H1 (cell line): ENCODE data around the gene TNIP1. TPM values are rescaled to one million over a fixed set of nuclear protein-coding genes. Genes with fewer than 3 reads are reported as not detected.

ENCODE experiments used
- CTCF ChIA-PET: fragments of 300-600 bp; sonication (Branson Sonifier 250); formaldehyde crosslinking; loops from one replicate; lab custom pipeline; 2021; ENCODE audit not compliant: partially characterized antibody; lab: Charles Lee
- POLR2A ChIA-PET: fragments of 300-600 bp; sonication (Branson Sonifier 250); formaldehyde crosslinking; loops from one replicate; lab custom pipeline; 2021; ENCODE audit warnings: inconsistent platforms; ENCODE audit not compliant: partially characterized antibody; lab: Charles Lee
- DNase-seq, 2 experiments: peaks; one replicate each; pipeline versions ENCODE4 v3.0.0 to v3.0.0-alpha.2; 2010 to 2022; ENCODE audit warnings: low spot score in 2 of 2, low read depth in 1 of 2, mixed read lengths in 1 of 2
- FAIRE-seq: peaks from 2 replicates; lab custom pipeline; 2011; peaks lifted over from hg19 to GRCh38; lab: Jason Lieb, UNC
- H2AFZ ChIP-seq: 2 replicates; pipeline ENCODE4 v1.8.1; 2012; ENCODE audit warnings: low read length, inconsistent platforms
- H2AK5ac ChIP-seq: 2 replicates; pipeline ENCODE4 v1.6.1; 2013; ENCODE audit warnings: low read depth, low read length
- H2BK120ac ChIP-seq: replicated peaks from 2 replicates; pipeline ENCODE3; 2013; ENCODE audit warnings: low read depth, low read length, inconsistent platforms
- H2BK12ac ChIP-seq: 2 replicates; pipeline ENCODE4 v1.6.1; 2013; ENCODE audit warnings: low read depth, low read length
- H2BK15ac ChIP-seq: 2 replicates; pipeline ENCODE4 v1.6.1; 2013; ENCODE audit warnings: low read length
- H2BK20ac ChIP-seq: 2 replicates; pipeline ENCODE4 v1.6.1; 2013; ENCODE audit warnings: low read length
- H2BK5ac ChIP-seq: 2 replicates; pipeline ENCODE4 v1.6.1; 2013; ENCODE audit warnings: low read depth, low read length
- H3K14ac ChIP-seq: 2 replicates; pipeline ENCODE4 v1.6.1; 2013; ENCODE audit warnings: inconsistent platforms; ENCODE audit not compliant: insufficient read length
- H3K18ac ChIP-seq: 2 replicates; pipeline ENCODE4 v1.6.1; 2013; ENCODE audit warnings: low read length; ENCODE audit errors: extremely low read depth
- H3K23ac ChIP-seq: 2 replicates; pipeline ENCODE4 v1.6.1; 2013; ENCODE audit warnings: inconsistent platforms; ENCODE audit not compliant: insufficient read length
- H3K23me2 ChIP-seq: 2 replicates; pipeline ENCODE4 v1.6.1; 2013; ENCODE audit warnings: low read depth, low read length
- H3K27ac ChIP-seq: 2 replicates; pipeline ENCODE4 v1.6.1; 2011; ENCODE audit warnings: low read depth, low read length, inconsistent platforms
- H3K27me3 ChIP-seq, 4 experiments: replicated peaks in 1 of 4; 1 replicate in 1 of 4; 2 replicates in 3 of 4; pipeline versions ENCODE4 v1.6.1 to v1.8.1; 2011 to 2013; ENCODE audit warnings: low read length in 3 of 4, mild to moderate bottlenecking in 3 of 4, inconsistent platforms in 2 of 4, mixed read lengths in 2 of 4, moderate library complexity in 1 of 4; ENCODE audit not compliant: control insufficient read depth in 3 of 4, insufficient read depth in 3 of 4; ENCODE audit errors: extremely low read depth in 1 of 4
- H3K36me3 ChIP-seq, 4 experiments: 2 replicates each; pipeline versions ENCODE4 v1.6.1 to v1.8.1; 2011 to 2013; ENCODE audit warnings: mild to moderate bottlenecking in 4 of 4, low read length in 3 of 4, moderate library complexity in 2 of 4, control low read depth in 1 of 4, inconsistent platforms in 1 of 4; ENCODE audit not compliant: insufficient read depth in 4 of 4, control insufficient read depth in 2 of 4
- H3K4ac ChIP-seq: replicated peaks from 2 replicates; pipeline ENCODE3; 2013; ENCODE audit warnings: low read length, low read depth, mixed read lengths, inconsistent platforms; ENCODE audit not compliant: insufficient read length
- H3K4me1 ChIP-seq, 4 experiments: replicated peaks in 1 of 4; 1 replicate in 1 of 4; 2 replicates in 3 of 4; pipeline versions ENCODE4 v1.6.1 to v1.8.1; 2011 to 2013; ENCODE audit warnings: low read length in 3 of 4, inconsistent platforms in 2 of 4, mixed read lengths in 1 of 4; ENCODE audit not compliant: insufficient read depth in 4 of 4, control insufficient read depth in 3 of 4
- H3K4me2 ChIP-seq, 2 experiments: 2 replicates each; pipeline versions ENCODE4 v1.6.1 to v1.8.1; 2011 to 2013; ENCODE audit warnings: low read depth in 2 of 2, low read length in 2 of 2, control low read depth in 1 of 2, inconsistent platforms in 1 of 2, mild to moderate bottlenecking in 1 of 2; ENCODE audit not compliant: insufficient read depth in 1 of 2
- H3K4me3 ChIP-seq, 4 experiments: fragments of 200-600, 300-600 bp in 1 of 4; sonication (generic), shearing (Covaris generic), sonication (Bioruptor Twin) in 1 of 4; 2 replicates each; pipeline versions ENCODE4 v1.5.1 to v1.8.1; 2011 to 2016; ENCODE audit warnings: low read length in 4 of 4, low read depth in 3 of 4, control low read depth in 2 of 4, inconsistent platforms in 2 of 4, mild to moderate bottlenecking in 2 of 4, mixed read lengths in 1 of 4, moderate library complexity in 1 of 4; ENCODE audit not compliant: insufficient read depth in 2 of 4; ENCODE audit errors: extremely low read depth in 1 of 4
- H3K56ac ChIP-seq: replicated peaks from 2 replicates; pipeline ENCODE3; 2013; ENCODE audit warnings: low read depth, mild to moderate bottlenecking, mixed read lengths, low read length, inconsistent platforms; ENCODE audit not compliant: insufficient read length
- H3K79me1 ChIP-seq: 2 replicates; pipeline ENCODE4 v1.6.1; 2013; ENCODE audit warnings: low read depth, low read length, control low read depth
- H3K79me2 ChIP-seq, 2 experiments: 2 replicates each; pipeline versions ENCODE4 v1.6.1 to v1.8.1; 2012 to 2013; ENCODE audit warnings: low read length in 2 of 2, mild to moderate bottlenecking in 2 of 2, inconsistent platforms in 1 of 2; ENCODE audit not compliant: insufficient read depth in 2 of 2, control insufficient read depth in 1 of 2
- H3K9ac ChIP-seq, 4 experiments: replicated peaks in 1 of 4; 1 replicate in 1 of 4; 2 replicates in 3 of 4; pipeline versions ENCODE4 v1.6.1 to v1.8.1; 2011 to 2013; ENCODE audit warnings: low read depth in 3 of 4, low read length in 3 of 4, control low read depth in 2 of 4, mild to moderate bottlenecking in 2 of 4, moderate library complexity in 2 of 4, inconsistent platforms in 1 of 4; ENCODE audit errors: extremely low read depth in 1 of 4
- H3K9me3 ChIP-seq, 2 experiments: 2 replicates each; pipeline versions ENCODE4 v1.6.1 to v1.8.1; 2012 to 2013; ENCODE audit warnings: mild to moderate bottlenecking in 2 of 2, moderate library complexity in 2 of 2, control low read depth in 1 of 2, inconsistent platforms in 1 of 2, low read depth in 1 of 2, low read length in 1 of 2, mixed read lengths in 1 of 2; ENCODE audit not compliant: insufficient read depth in 2 of 2
- H4K20me1 ChIP-seq, 2 experiments: replicated peaks in 1 of 2; 2 replicates each; pipeline versions ENCODE3 to v1.8.1; 2011 to 2013; ENCODE audit warnings: inconsistent platforms in 2 of 2, low read length in 2 of 2, mild to moderate bottlenecking in 1 of 2; ENCODE audit not compliant: insufficient read depth in 2 of 2, control insufficient read depth in 1 of 2
- H4K5ac ChIP-seq: 2 replicates; pipeline ENCODE4 v1.6.1; 2013; ENCODE audit warnings: low read length, low read depth, mixed read lengths, inconsistent platforms; ENCODE audit not compliant: insufficient read length
- H4K8ac ChIP-seq: 2 replicates; pipeline ENCODE4 v1.8.0; 2013; ENCODE audit warnings: mild to moderate bottlenecking, moderate library complexity, low read length, inconsistent platforms; ENCODE audit not compliant: insufficient read depth; ENCODE audit errors: extremely low read depth
- H4K91ac ChIP-seq: replicated peaks from 2 replicates; pipeline ENCODE3; 2013; ENCODE audit warnings: low read length, mixed read lengths, inconsistent platforms; ENCODE audit not compliant: insufficient read length
- BACH1 ChIP-seq: IDR thresholded peaks from 2 replicates; pipeline ENCODE4 v1.6.1; 2012; ENCODE audit warnings: low read length, improper control_type of control experiment
- CBX5 ChIP-seq: fragments of 300-800, 300-1000 bp; sonication (generic); IDR thresholded peaks from 2 replicates; pipeline ENCODE4 v1.7.1; 2016; ENCODE audit warnings: antibody characterized with exemption, low read length, low read depth
- CEBPB ChIP-seq: IDR thresholded peaks from 2 replicates; pipeline ENCODE4 v1.6.1; 2012; ENCODE audit warnings: low read depth, low read length
- CHD2 ChIP-seq: IDR thresholded peaks from 2 replicates; pipeline ENCODE4 v1.6.1; 2012; ENCODE audit warnings: low read length, improper control_type of control experiment
- CREB1 ChIP-seq: IDR thresholded peaks from 2 replicates; pipeline ENCODE4 v1.6.1; 2012; ENCODE audit warnings: inconsistent platforms
- EGR1 ChIP-seq: IDR thresholded peaks from 2 replicates; pipeline ENCODE4 v1.6.1; 2011; ENCODE audit warnings: low read depth, low read length, borderline replicate concordance
- EP300 ChIP-seq, 2 experiments: IDR thresholded peaks; 1 replicate in 1 of 2; 2 replicates in 1 of 2; pipeline ENCODE4 v1.6.1; 2011 to 2012; ENCODE audit warnings: low read depth in 2 of 2, low read length in 2 of 2, mild to moderate bottlenecking in 2 of 2, borderline replicate concordance in 1 of 2, inconsistent platforms in 1 of 2, moderate library complexity in 1 of 2
- KDM5A ChIP-seq: fragments of 200-600 bp; IDR thresholded peaks from 2 replicates; pipeline ENCODE4 v1.7.1; 2012; ENCODE audit warnings: mild to moderate bottlenecking, low read length, inconsistent platforms, mixed read lengths
- POLR2AphosphoS5 ChIP-seq: IDR thresholded peaks from 2 replicates; pipeline ENCODE4 v1.6.1; 2011; ENCODE audit warnings: low read depth, low read length
- RBBP5 ChIP-seq: IDR thresholded peaks from 2 replicates; pipeline ENCODE4 v1.7.1; 2012; ENCODE audit warnings: low read depth, mild to moderate bottlenecking, inconsistent platforms, low read length, moderate library complexity, borderline replicate concordance
- RFX5 ChIP-seq: IDR thresholded peaks from 2 replicates; pipeline ENCODE4 v1.6.1; 2011; ENCODE audit warnings: low read depth, low read length, improper control_type of control experiment, borderline replicate concordance
- SP4 ChIP-seq: IDR thresholded peaks from 2 replicates; pipeline ENCODE4 v1.6.1; 2012; ENCODE audit warnings: low read length, inconsistent platforms
- TAF1 ChIP-seq: IDR thresholded peaks from 2 replicates; pipeline ENCODE4 v1.6.1; 2011; ENCODE audit warnings: mild to moderate bottlenecking, low read depth, low read length
- TCF12 ChIP-seq: IDR thresholded peaks from 2 replicates; pipeline ENCODE4 v1.6.1; 2011; ENCODE audit warnings: low read depth, mild to moderate bottlenecking, low read length
- WGBS, 2 experiments: shearing (Covaris generic) in 1 of 2; methylation state at CpG; one replicate each; pipeline versions ENCODE4 v1.1.6 to v1.1.7; 2013 to 2015; ENCODE audit warnings: low lambda C conversion rate in 2 of 2, mixed read lengths in 2 of 2, inconsistent platforms in 1 of 2, low coverage in 1 of 2, missing lambda C conversion rate in 1 of 2; ENCODE audit not compliant: insufficient replicate concordance in 2 of 2, insufficient coverage in 1 of 2, insufficient read length in 1 of 2; ENCODE audit errors: extremely low coverage in 1 of 2, missing lambda C conversion rate in 1 of 2; 5-methylcytosine and 5-hydroxymethylcytosine counted together
- polyA plus RNA-seq, 7 experiments: library from polyadenylated mRNA; depleted of rRNA in 3 of 7; stranded (reverse) in 5 of 7; unstranded in 2 of 7; fragments of >200 nt in 5 of 7; fragments of 200-250 nt in 2 of 7; gene quantifications; 1 replicate in 5 of 7; 2 replicates in 1 of 7; 4 replicates in 1 of 7; pipeline versions ENCODE4 v1.2.1 to v1.2.3, GENCODE V29; 2011 to 2013; ENCODE audit warnings: missing spikeins in 2 of 7, mixed read lengths in 2 of 7
- total RNA-seq: library from RNA; stranded (reverse); fragmentation: NEBNext Ultra II Directional; extraction: Animal tissue kit (Norgen Biotek cat#: 25700); gene quantifications from 2 replicates; pipeline ENCODE4 v1.2.1, GENCODE V29; 2021
- TF ChIP-seq, protein P1 (sequence below): IDR thresholded peaks from 2 replicates; pipeline ENCODE4 v1.6.1; 2012; ENCODE audit warnings: inconsistent platforms

TNIP1 gene
- total and polyA plus RNA-seq, 2 of the 8 experiments (the other 6 are each of a cell fraction or from before 2014, with no cell fraction given): 14.2 to 31.9 TPM

DNA sequence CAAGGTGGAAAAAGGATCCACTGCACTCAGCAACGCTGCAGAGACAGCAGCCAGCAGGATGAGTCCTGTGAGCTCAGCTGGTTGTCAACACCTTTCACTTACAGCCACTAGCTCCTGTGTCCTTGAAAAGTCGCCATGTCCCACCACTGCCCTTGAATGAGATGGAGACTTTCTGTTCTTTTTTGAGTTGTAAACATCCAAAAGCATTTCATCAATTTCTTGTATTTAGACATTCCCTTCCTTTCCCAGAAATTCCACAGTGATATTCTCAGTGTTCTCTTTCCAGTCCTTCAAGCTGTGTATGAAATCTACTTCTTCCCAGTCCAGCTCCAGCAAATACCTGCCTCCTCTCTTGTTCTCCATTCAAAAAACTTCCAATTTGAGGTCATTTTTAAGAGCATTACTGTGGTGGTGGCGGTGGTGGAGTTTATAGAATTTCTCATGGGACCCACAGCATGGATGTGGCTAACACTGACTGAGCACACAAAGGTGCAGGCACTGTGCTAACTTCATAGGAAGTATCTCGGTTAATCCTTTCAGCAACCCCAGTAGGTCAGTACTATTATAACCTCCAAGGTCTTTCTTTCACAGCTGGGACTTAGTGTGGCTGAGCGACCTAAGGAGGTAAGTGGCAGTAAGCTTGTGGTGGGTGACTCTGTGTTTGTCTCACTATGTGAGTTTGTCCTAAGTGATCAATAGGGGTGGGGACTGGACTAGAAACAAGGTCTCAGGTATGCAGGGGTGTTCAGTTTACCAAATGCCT lies 75.5 kb downstream of the TNIP1 start:
- DNase-seq (no peak), FAIRE-seq (no peak)
- H2BK5ac ChIP-seq: no peak overlapping the region
- H2BK120ac ChIP-seq: no peak overlapping the region
- H2AFZ ChIP-seq: no peak overlapping the region
- no peak overlapping the region for H3K4ac ChIP-seq
- ChIA-PET CTCF (interaction anchor here (1.0 to 10.3 kb wide), 5 partner anchors 14 to 162 kb away, joined by 3 to 128 read pairs (median 3); no protein-coding TSS in a partner anchor), POLR2A (no interaction called here)
- H3K4me3 ChIP-seq: no peak overlapping the region
- H2BK15ac ChIP-seq: no peak overlapping the region
- H3K9me3 ChIP-seq: no peaks in the 10 kb centered on the region
- no peak overlapping the region for H3K27ac ChIP-seq
- no peak overlapping the region for H3K14ac ChIP-seq
- no peaks in the 10 kb centered on the region for H3K36me3 ChIP-seq
- no peak overlapping the region for H4K91ac ChIP-seq
- H4K8ac ChIP-seq: no peak overlapping the region
- H3K4me2 ChIP-seq: no peak overlapping the region
- no peak overlapping the region for H3K23ac ChIP-seq
- no peak overlapping the region for H4K5ac ChIP-seq
- H3K18ac ChIP-seq: no peak overlapping the region
- no peak overlapping the region for H2AK5ac ChIP-seq
- no peaks in the 10 kb centered on the region for H3K79me2 ChIP-seq
- H3K4me1 ChIP-seq: no peaks in the 10 kb centered on the region
- no peak overlapping the region for H3K9ac ChIP-seq
- no peaks in the 10 kb centered on the region for H3K27me3 ChIP-seq
- H3K79me1 ChIP-seq: no peaks in the 10 kb centered on the region
- H4K20me1 ChIP-seq: no peaks in the 10 kb centered on the region
- WGBS, 2 experiments: 88% methylated on average over 5 of the region's 5 CpGs; no CpG with 5 or more reads in 1 of the 2 experiments
- H3K56ac ChIP-seq: no peak overlapping the region
- H2BK20ac ChIP-seq: no peak overlapping the region
- H3K23me2 ChIP-seq: no peaks in the 10 kb centered on the region
- H2BK12ac ChIP-seq: no peak overlapping the region
- TF ChIP-seq, protein P1, sequence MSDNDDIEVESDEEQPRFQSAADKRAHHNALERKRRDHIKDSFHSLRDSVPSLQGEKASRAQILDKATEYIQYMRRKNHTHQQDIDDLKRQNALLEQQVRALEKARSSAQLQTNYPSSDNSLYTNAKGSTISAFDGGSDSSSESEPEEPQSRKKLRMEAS: no peak
- TF ChIP-seq TAF1 (no peak), TCF12 (no peak), SP4 (no peak), KDM5A (no peak), RBBP5 (no peak), BACH1 (no peak), CHD2 (no peak), EP300 (IDR thresholded peaks at IDR 0.05; ENCODE audit: borderline replicate concordance in 1 of 2, low read depth in 2 of 2, low read length in 2 of 2) (no peak), POLR2AphosphoS5 (no peak), CBX5 (no peak), EGR1 (no peak), CREB1 (no peak), CEBPB (no peak), RFX5 (no peak)
